ENCODE data around the gene KRT10. TPM values are rescaled to one million over a fixed set of nuclear protein-coding genes. Genes with fewer than 3 reads are reported as not detected.

The KRT10 gene
- total RNA-seq, 1 experiment from 2014 or later, result 62.3 TPM

DNA sequence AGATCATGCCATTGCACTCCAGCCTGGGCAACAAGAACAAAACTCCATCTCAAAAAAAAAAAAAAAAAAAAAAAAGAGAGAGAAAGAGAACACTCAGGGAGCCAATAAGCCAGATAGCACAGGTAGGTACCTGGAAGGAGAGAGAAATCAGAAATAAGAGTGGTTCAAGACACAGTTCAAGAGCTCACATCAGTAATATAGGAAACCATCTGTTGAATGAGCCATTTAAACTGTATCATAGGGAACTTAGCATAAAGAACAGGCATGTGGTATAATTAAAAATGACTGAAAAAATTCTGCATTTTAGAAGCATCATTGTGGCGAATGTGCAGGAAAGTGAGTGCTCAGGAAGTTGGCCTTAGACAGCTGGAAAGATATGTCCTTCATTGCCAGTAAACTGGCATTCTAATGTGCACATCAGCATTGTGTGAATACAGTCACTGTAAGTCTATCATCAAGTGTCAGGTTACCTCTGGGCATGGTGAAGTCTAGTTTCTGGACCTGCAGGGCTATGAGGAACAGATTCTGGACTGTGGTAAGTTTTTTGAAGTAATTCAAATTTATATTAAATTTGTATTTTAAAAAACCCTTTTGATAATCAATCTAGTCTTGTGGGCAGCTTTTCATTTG, 24.2 kb upstream of the KRT10 start:
- DNase-seq (ENCODE audit: low read depth, low spot score) (no peak), ATAC-seq (no peak)
- Histone ChIP-seq H3K9ac (ENCODE audit: low read length) (no peak overlapping the region), H3K27ac (ENCODE audit: low read depth, low read length) (no peak overlapping the region), H3K4me3 (replicated peaks in 1 of 2; ENCODE audit: low read depth in 1 of 2, low read length in 2 of 2) (no peak overlapping the region), H3K9me3 (ENCODE audit: control insufficient read depth in 1 of 2, insufficient read depth in 1 of 2, low read depth in 1 of 2, low read length in 2 of 2) (no peaks in the 10 kb centered on the region), H4K20me1 (ENCODE audit: insufficient read depth) (no peaks in the 10 kb centered on the region), H3K9me2 (ENCODE audit: insufficient read depth) (no peaks in the 10 kb centered on the region), H3K36me3 (ENCODE audit: control insufficient read depth in 1 of 2, insufficient read depth in 2 of 2, low read length in 2 of 2) (no peaks in the 10 kb centered on the region), H3K4me1 (ENCODE audit: control insufficient read depth in 1 of 2, insufficient read depth in 2 of 2, low read length in 2 of 2) (0 out of 4 replicates have a peak, but pooled peaks cover 0 to 4% of the 10 kb centered on the region in 2 experiments), H3K27me3 (ENCODE audit: insufficient read depth, low read length) (no peaks in the 10 kb centered on the region), H3K4me2 (ENCODE audit: low read length) (no peak overlapping the region), H3K79me2 (ENCODE audit: insufficient read depth, low read length) (no peaks in the 10 kb centered on the region), H2AFZ (ENCODE audit: low read depth, low read length, poor library complexity, severe bottlenecking) (no peak overlapping the region)
- no TSS peak for BruUV-seq (replicated peaks)
- ChIA-PET RAD21 (ENCODE audit: low non-redundant PET in 1 of 2, low total read pairs in 2 of 2, uncharacterized antibody in 2 of 2, unreplicated experiment in 2 of 2) (no interaction called here), POLR2A (interaction anchor here (1.2 kb wide), 1 partner anchor 842 kb away, joined by 3 read pairs; no protein-coding TSS in a partner anchor), CTCF (no interaction called here)
- TF ChIP-seq ZFX (IDR thresholded peaks at IDR 0.05) (no peak), RAD21 (IDR thresholded peaks at IDR 0.05; ENCODE audit: low read depth) (no peak), EZH2phosphoT487 (IDR thresholded peaks at IDR 0.05; ENCODE audit: borderline replicate concordance) (no peak)
- TF ChIP-seq, protein P1, sequence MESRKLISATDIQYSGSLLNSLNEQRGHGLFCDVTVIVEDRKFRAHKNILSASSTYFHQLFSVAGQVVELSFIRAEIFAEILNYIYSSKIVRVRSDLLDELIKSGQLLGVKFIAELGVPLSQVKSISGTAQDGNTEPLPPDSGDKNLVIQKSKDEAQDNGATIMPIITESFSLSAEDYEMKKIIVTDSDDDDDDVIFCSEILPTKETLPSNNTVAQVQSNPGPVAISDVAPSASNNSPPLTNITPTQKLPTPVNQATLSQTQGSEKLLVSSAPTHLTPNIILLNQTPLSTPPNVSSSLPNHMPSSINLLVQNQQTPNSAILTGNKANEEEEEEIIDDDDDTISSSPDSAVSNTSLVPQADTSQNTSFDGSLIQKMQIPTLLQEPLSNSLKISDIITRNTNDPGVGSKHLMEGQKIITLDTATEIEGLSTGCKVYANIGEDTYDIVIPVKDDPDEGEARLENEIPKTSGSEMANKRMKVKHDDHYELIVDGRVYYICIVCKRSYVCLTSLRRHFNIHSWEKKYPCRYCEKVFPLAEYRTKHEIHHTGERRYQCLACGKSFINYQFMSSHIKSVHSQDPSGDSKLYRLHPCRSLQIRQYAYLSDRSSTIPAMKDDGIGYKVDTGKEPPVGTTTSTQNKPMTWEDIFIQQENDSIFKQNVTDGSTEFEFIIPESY (IDR thresholded peaks at IDR 0.05; ENCODE audit: extremely low read depth, insufficient replicate concordance, low read length), result no peak
- intact Hi-C loops (cut with micrococcal nuclease), result no loop called here

DNA sequence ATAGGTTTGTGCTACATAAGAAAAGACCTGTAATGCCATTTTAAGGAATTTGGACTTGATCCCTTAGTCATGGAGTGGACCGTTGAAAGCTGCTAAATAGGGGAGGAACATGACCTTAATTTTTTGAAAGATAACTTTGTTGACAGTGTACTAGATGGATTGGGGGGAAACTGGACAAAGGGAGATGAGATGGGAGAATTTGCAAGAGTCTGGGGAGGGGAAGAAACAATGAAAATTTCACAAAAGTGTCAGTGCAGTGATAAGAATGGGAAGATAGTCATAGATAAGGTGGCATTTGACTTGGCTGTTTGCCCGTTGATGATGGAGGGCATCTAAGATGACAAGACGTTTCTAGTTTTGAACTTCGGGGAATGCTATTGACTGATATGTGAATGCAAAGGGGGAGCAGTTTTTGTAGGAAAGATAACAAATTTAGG, 22.3 kb upstream of the KRT10 start:
- Histone ChIP-seq H3K4me2 (ENCODE audit: low read length) (no peak overlapping the region), H3K79me2 (ENCODE audit: insufficient read depth, low read length) (no peaks in the 10 kb centered on the region), H3K4me1 (ENCODE audit: control insufficient read depth in 1 of 2, insufficient read depth in 2 of 2, low read length in 2 of 2) (0 out of 4 replicates have a peak, but pooled peaks cover 0 to 4% of the 10 kb centered on the region in 2 experiments), H3K9me2 (ENCODE audit: insufficient read depth) (no peaks in the 10 kb centered on the region), H3K9ac (ENCODE audit: low read length) (no peak overlapping the region), H3K27ac (ENCODE audit: low read depth, low read length) (no peak overlapping the region), H3K27me3 (ENCODE audit: insufficient read depth, low read length) (no peaks in the 10 kb centered on the region), H3K9me3 (ENCODE audit: control insufficient read depth in 1 of 2, insufficient read depth in 1 of 2, low read depth in 1 of 2, low read length in 2 of 2) (no peaks in the 10 kb centered on the region), H4K20me1 (ENCODE audit: insufficient read depth) (no peaks in the 10 kb centered on the region), H3K36me3 (ENCODE audit: control insufficient read depth in 1 of 2, insufficient read depth in 2 of 2, low read length in 2 of 2) (no peaks in the 10 kb centered on the region), H3K4me3 (replicated peaks in 1 of 2; ENCODE audit: low read depth in 1 of 2, low read length in 2 of 2) (no peak overlapping the region), H2AFZ (ENCODE audit: low read depth, low read length, poor library complexity, severe bottlenecking) (no peak overlapping the region)
- ChIA-PET CTCF (no interaction called here), POLR2A (no interaction called here), RAD21 (ENCODE audit: low non-redundant PET in 1 of 2, low total read pairs in 2 of 2, uncharacterized antibody in 2 of 2, unreplicated experiment in 2 of 2) (no interaction called here)
- intact Hi-C loops (cut with micrococcal nuclease), result no loop called here
- BruUV-seq (replicated peaks), result no TSS peak
- ATAC-seq (no peak), DNase-seq (ENCODE audit: low read depth, low spot score) (no peak)
- TF ChIP-seq ZFX (IDR thresholded peaks at IDR 0.05) (no peak), SP1 (IDR thresholded peaks at IDR 0.05; ENCODE audit: low read depth) (no peak), CBX3 (IDR thresholded peaks at IDR 0.05; ENCODE audit: low read depth) (no peak), YY1 (IDR thresholded peaks at IDR 0.05; ENCODE audit: extremely low read depth, insufficient replicate concordance, low read depth, low read length) (no peak), TCF7L2 (IDR thresholded peaks at IDR 0.05; ENCODE audit: borderline replicate concordance, extremely low read depth, insufficient read depth, insufficient read length) (no peak), FOSL1 (IDR thresholded peaks at IDR 0.05; ENCODE audit: low read depth) (no peak), POLR2A (IDR thresholded peaks at IDR 0.05; ENCODE audit: borderline replicate concordance, extremely low read depth, insufficient read depth, insufficient read length) (no peak), EZH2 (IDR thresholded peaks at IDR 0.05) (no peak), ZNF274 (IDR thresholded peaks at IDR 0.05; ENCODE audit: low read depth, low read length) (no peak), JUND (IDR thresholded peaks at IDR 0.05) (no peak)
- TF ChIP-seq, protein P2, sequence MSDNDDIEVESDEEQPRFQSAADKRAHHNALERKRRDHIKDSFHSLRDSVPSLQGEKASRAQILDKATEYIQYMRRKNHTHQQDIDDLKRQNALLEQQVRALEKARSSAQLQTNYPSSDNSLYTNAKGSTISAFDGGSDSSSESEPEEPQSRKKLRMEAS (IDR thresholded peaks at IDR 0.05), result no peak
- TF ChIP-seq, protein P3, sequence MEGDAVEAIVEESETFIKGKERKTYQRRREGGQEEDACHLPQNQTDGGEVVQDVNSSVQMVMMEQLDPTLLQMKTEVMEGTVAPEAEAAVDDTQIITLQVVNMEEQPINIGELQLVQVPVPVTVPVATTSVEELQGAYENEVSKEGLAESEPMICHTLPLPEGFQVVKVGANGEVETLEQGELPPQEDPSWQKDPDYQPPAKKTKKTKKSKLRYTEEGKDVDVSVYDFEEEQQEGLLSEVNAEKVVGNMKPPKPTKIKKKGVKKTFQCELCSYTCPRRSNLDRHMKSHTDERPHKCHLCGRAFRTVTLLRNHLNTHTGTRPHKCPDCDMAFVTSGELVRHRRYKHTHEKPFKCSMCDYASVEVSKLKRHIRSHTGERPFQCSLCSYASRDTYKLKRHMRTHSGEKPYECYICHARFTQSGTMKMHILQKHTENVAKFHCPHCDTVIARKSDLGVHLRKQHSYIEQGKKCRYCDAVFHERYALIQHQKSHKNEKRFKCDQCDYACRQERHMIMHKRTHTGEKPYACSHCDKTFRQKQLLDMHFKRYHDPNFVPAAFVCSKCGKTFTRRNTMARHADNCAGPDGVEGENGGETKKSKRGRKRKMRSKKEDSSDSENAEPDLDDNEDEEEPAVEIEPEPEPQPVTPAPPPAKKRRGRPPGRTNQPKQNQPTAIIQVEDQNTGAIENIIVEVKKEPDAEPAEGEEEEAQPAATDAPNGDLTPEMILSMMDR (IDR thresholded peaks at IDR 0.05 in 2 of 3, conservative IDR thresholded peaks at IDR 0.05 in 1 of 3; ENCODE audit: borderline replicate concordance in 1 of 3, insufficient read depth in 1 of 3, low read depth in 2 of 3, low read length in 2 of 3), result no peak
